K562 (cell line): Measurements from ENCODE around the gene TBC1D5. TPM values are rescaled to one million over a fixed set of nuclear protein-coding genes. Genes with fewer than 3 reads are reported as not detected.

Experiments used
- ATAC-seq: fragments of 200-7000 bp; cut with Tn5 transposase; 3 replicates; pipeline ENCODE4 v1.9.1; 2020; ENCODE audit warnings: moderate library complexity
- BruUV-seq: library from RNA; stranded (reverse); fragments of 400-500 nt; replicated peaks from 2 replicates; lab custom pipeline; 2021; lab: Mats Ljungman, UMichigan
- CTCF ChIA-PET: fragments of 300-600 bp; formaldehyde crosslinking; extraction: SDS; loops from one replicate; lab custom pipeline; 2021; ENCODE audit warnings: low intra/inter-chr PET ratio; lab: Yijun Ruan, JAX
- POLR2A ChIA-PET: fragments of 300-600, 350-650 bp; sonication (Branson Sonifier 250); formaldehyde crosslinking; extraction: SDS; loops from one replicate; lab custom pipeline; 2021; ENCODE audit warnings: antibody characterized with exemption, inconsistent platforms; lab: Yijun Ruan, JAX
- DNase-seq, 4 experiments: peaks; one replicate each; pipeline versions ENCODE4 v3.0.0 to v3.0.0-alpha.2; 2011 to 2018; ENCODE audit warnings: low spot score in 3 of 4, mixed read lengths in 3 of 4; ENCODE audit errors: extremely low read depth in 1 of 4
- FAIRE-seq: peaks from 2 replicates; lab custom pipeline; 2011; peaks lifted over from hg19 to GRCh38; lab: Jason Lieb, UNC
- H2AFZ ChIP-seq: 2 replicates; pipeline ENCODE4 v1.6.0; 2011; ENCODE audit warnings: low read depth, low read length, control low read depth, inconsistent platforms
- H3K27ac ChIP-seq: fragments of 200-600 bp; 3 replicates; pipeline ENCODE4 v1.8.0; 2011; ENCODE audit warnings: low read depth, mild to moderate bottlenecking, control low read depth, inconsistent platforms, low read length, moderate library complexity, mixed read lengths; ENCODE audit errors: extremely low read depth
- H3K27me3 ChIP-seq, 2 experiments: fragments of 300-600 bp in 1 of 2; 2 replicates in 1 of 2; 3 replicates in 1 of 2; pipeline versions ENCODE4 v1.6.0 to v1.8.0; 2011; ENCODE audit warnings: inconsistent platforms in 2 of 2, low read length in 2 of 2, mild to moderate bottlenecking in 1 of 2, mixed read lengths in 1 of 2, moderate library complexity in 1 of 2; ENCODE audit not compliant: control insufficient read depth in 2 of 2, insufficient read depth in 2 of 2
- H3K36me3 ChIP-seq: fragments of 300-600 bp; 3 replicates; pipeline ENCODE4 v1.8.0; 2011; ENCODE audit warnings: mild to moderate bottlenecking, low read length, inconsistent platforms; ENCODE audit not compliant: control insufficient read depth, insufficient read depth
- H3K4me1 ChIP-seq, 2 experiments: fragments of 200-600 bp in 1 of 2; replicated peaks in 1 of 2; 2 replicates in 1 of 2; 3 replicates in 1 of 2; pipeline versions ENCODE4 v1.5.1 to v1.8.0; 2011; ENCODE audit warnings: inconsistent platforms in 2 of 2, low read length in 2 of 2, mild to moderate bottlenecking in 1 of 2, mixed read lengths in 1 of 2, moderate library complexity in 1 of 2; ENCODE audit not compliant: control insufficient read depth in 2 of 2, insufficient read depth in 2 of 2
- H3K4me2 ChIP-seq: 2 replicates; pipeline ENCODE4 v1.6.1; 2011; ENCODE audit warnings: low read length, control low read depth, inconsistent platforms, mixed read lengths; ENCODE audit not compliant: insufficient read depth
- H3K4me3 ChIP-seq: fragments of 200-600 bp; sonication (generic), shearing (Covaris generic); 2 replicates; pipeline ENCODE4 v1.5.1; 2016; ENCODE audit warnings: control low read depth, inconsistent platforms
- H3K79me2 ChIP-seq: fragments of 200-600 bp; 3 replicates; pipeline ENCODE4 v1.8.0; 2011; ENCODE audit warnings: low read length, inconsistent platforms; ENCODE audit not compliant: control insufficient read depth, insufficient read depth
- H3K9ac ChIP-seq, 2 experiments: 2 replicates each; pipeline versions ENCODE4 v1.6.0 to v1.6.1; 2011; ENCODE audit warnings: low read depth in 2 of 2, low read length in 2 of 2, control low read depth in 1 of 2, inconsistent platforms in 1 of 2, mild to moderate bottlenecking in 1 of 2, mixed read lengths in 1 of 2; ENCODE audit not compliant: insufficient read depth in 1 of 2
- H3K9me1 ChIP-seq: one replicate; pipeline ENCODE4 v1.6.0; 2011; ENCODE audit warnings: inconsistent platforms, mild to moderate bottlenecking, low read length, moderate library complexity; ENCODE audit not compliant: control insufficient read depth, insufficient read depth
- H3K9me3 ChIP-seq: replicated peaks from 2 replicates; pipeline ENCODE4 v1.5.1; 2011; ENCODE audit warnings: low read depth, low read length, inconsistent platforms; ENCODE audit not compliant: control insufficient read depth, insufficient read depth
- H4K20me1 ChIP-seq: replicated peaks from 2 replicates; pipeline ENCODE4 v1.6.1; 2011; ENCODE audit warnings: low read length, inconsistent platforms, mixed read lengths; ENCODE audit not compliant: control insufficient read depth, insufficient read depth
- ATF6 ChIP-seq: sonication (generic); formaldehyde crosslinking; IDR thresholded peaks from 2 replicates; pipeline ENCODE4 v1.4.0; 2020; ENCODE audit warnings: mild to moderate bottlenecking, missing genetic modification reagents
- BCL6 ChIP-seq: fragments of 250-450 bp; sonication (Bioruptor Pico); IDR thresholded peaks from 2 replicates; pipeline ENCODE4 v1.4.0; 2020
- BMI1 ChIP-seq: fragments of 150-350 bp; IDR thresholded peaks from 2 replicates; pipeline ENCODE4 v1.6.1; 2014; ENCODE audit warnings: low read length
- CBX1 ChIP-seq: sonication (generic); IDR thresholded peaks from 2 replicates; pipeline ENCODE4 v1.6.1; 2016; ENCODE audit warnings: antibody characterized with exemption, low read depth, mild to moderate bottlenecking
- CREM ChIP-seq: IDR thresholded peaks from 2 replicates; pipeline ENCODE4 v1.6.1; 2014; ENCODE audit warnings: antibody characterized with exemption, low read depth
- DIDO1 ChIP-seq: fragments of 450-650 bp; IDR thresholded peaks from 2 replicates; pipeline ENCODE4 v1.6.1; 2016; ENCODE audit warnings: low read depth, missing biosample characterization, missing genetic modification characterization
- DLX4 ChIP-seq: fragments of 250-450 bp; sonication (Bioruptor Pico); IDR thresholded peaks from 2 replicates; pipeline ENCODE4 v1.6.1; 2021; ENCODE audit warnings: mild to moderate bottlenecking
- ETV1 ChIP-seq: fragments of 450-650 bp; conservative IDR thresholded peaks from 2 replicates; pipeline ENCODE4 v1.6.1; 2016; ENCODE audit warnings: missing genetic modification characterization, control low read depth, low read depth, missing compliant biosample characterization
- FOSL1 ChIP-seq: fragments of 200-800 bp; sonication (Bioruptor generic); conservative IDR thresholded peaks from 2 replicates; pipeline ENCODE4 v1.6.1; 2016; ENCODE audit warnings: missing genetic modification characterization, missing compliant biosample characterization
- HNRNPUL1 ChIP-seq: fragments of 200-400 bp; formaldehyde crosslinking; IDR thresholded peaks from 2 replicates; pipeline ENCODE4 v1.6.1; 2017; ENCODE audit warnings: low read length
- ILF3 ChIP-seq: fragments of 450-650 bp; IDR thresholded peaks from 2 replicates; pipeline ENCODE4 v1.6.1; 2018; ENCODE audit warnings: antibody characterized with exemption, mild to moderate bottlenecking, moderate library complexity, borderline replicate concordance
- MAFF ChIP-seq: IDR thresholded peaks from 2 replicates; pipeline ENCODE4 v1.6.1; 2012; ENCODE audit warnings: low read length, improper control_type of control experiment
- TCFL5 ChIP-seq: fragments of 250-450 bp; sonication (Bioruptor Pico); conservative IDR thresholded peaks from 2 replicates; pipeline ENCODE4 v1.6.1; 2021; ENCODE audit warnings: mild to moderate bottlenecking, moderate library complexity, matching md5 sums
- U2AF2 ChIP-seq: fragments of 200-400 bp; formaldehyde crosslinking; optimal IDR thresholded peaks from 2 replicates; pipeline ENCODE3; 2017; ENCODE audit warnings: low read depth, mild to moderate bottlenecking, low read length
- ZBTB43 ChIP-seq: sonication (generic); formaldehyde crosslinking; IDR thresholded peaks from 2 replicates; pipeline ENCODE4 v1.8.0; 2023; ENCODE audit warnings: mild to moderate bottlenecking, missing genetic modification reagents
- ZNF316 ChIP-seq: fragments of 450-650 bp; IDR thresholded peaks from 2 replicates; pipeline ENCODE4 v1.6.1; 2016
- ZNF354B ChIP-seq: fragments of 250-450 bp; sonication (Bioruptor Pico); IDR thresholded peaks from 2 replicates; pipeline ENCODE4 v1.4.0; 2020
- ZNF639 ChIP-seq, 2 experiments: fragments of 200-800 bp in 1 of 2; sonication (Bioruptor generic) in 1 of 2; sonication (generic) in 1 of 2; formaldehyde crosslinking in 1 of 2; IDR thresholded peaks in 1 of 2; conservative IDR thresholded peaks in 1 of 2; 2 replicates each; pipeline versions ENCODE4 v1.5.0 to v1.6.1; 2016 to 2020; ENCODE audit warnings: missing compliant biosample characterization in 1 of 2, missing genetic modification characterization in 1 of 2, missing genetic modification reagents in 1 of 2
- ZNF785 ChIP-seq: fragments of 250-450 bp; sonication (Bioruptor Pico); IDR thresholded peaks from 2 replicates; pipeline ENCODE4 v1.4.0; 2020; ENCODE audit warnings: mild to moderate bottlenecking
- WGBS: fragments of 100-300 bp; shearing (Covaris generic); methylation state at CpG from one replicate; pipeline ENCODE4 v1.1.6; 2016; ENCODE audit warnings: low coverage, mixed read lengths; ENCODE audit not compliant: insufficient coverage; ENCODE audit errors: missing lambda C conversion rate; 5-methylcytosine and 5-hydroxymethylcytosine counted together
- in situ Hi-C: fragments of 300-500 bp; cut with MboI; formaldehyde crosslinking; loops from 4 replicates; pipeline ENCODE4 v1.15.0; 2018; ENCODE audit warnings: inconsistent platforms, mixed read lengths
- intact Hi-C: fragments of 100-400 bp; cut with micrococcal nuclease; formaldehyde crosslinking; loops from 2 replicates; pipeline ENCODE4 v1.14.2; 2022
- polyA plus RNA-seq, 8 experiments: library from polyadenylated mRNA; depleted of rRNA in 4 of 8; stranded (reverse) in 5 of 8; unstranded in 3 of 8; fragments of >200 nt; fragmentation: Nextera tagmentation in 2 of 8; fragmentation: Illumina TruSeq in 1 of 8; extraction: Ambion mirVana in 2 of 8; extraction: Trizol in 1 of 8; gene quantifications; 2 replicates each; pipeline versions ENCODE4 v1.2.1 to v1.2.3, GENCODE V29; 2011 to 2014; ENCODE audit warnings: inconsistent platforms in 1 of 8, missing spikeins in 1 of 8
- total RNA-seq, 7 experiments: library from RNA; depleted of rRNA in 6 of 7; stranded (reverse); fragments of >200 nt in 6 of 7; fragmentation: Illumina TruSeq in 2 of 7; extraction: Trizol in 2 of 7; gene quantifications; 2 replicates each; pipeline versions ENCODE4 v1.2.1 to v1.2.3, GENCODE V29; 2011 to 2021; ENCODE audit warnings: low replicate concordance in 1 of 7

TBC1D5 gene
- total and polyA plus RNA-seq, 9 of the 15 experiments (the other 6 are each of a cell fraction or from before 2014, with no cell fraction given) = 2.9 to 38.1 (median 25.6) TPM

GRCh38 chr3:17201538-17201937 is 540.9 kb downstream of the TBC1D5 start:
- POLR2A ChIA-PET = no interaction called here
- intact Hi-C loops = no loop called here

More at GRCh38 chr3:17201538-17201937, 540.9 kb downstream of the TBC1D5 start:
- no peaks in the 10 kb centered on the region for H3K27me3 ChIP-seq
- H3K4me2 ChIP-seq = no peak overlapping the region
- DNase-seq (no peak), FAIRE-seq (no peak), ATAC-seq (no peak)
- 24% methylated on average over 2 of the region's 2 CpGs for WGBS
- H3K4me1 ChIP-seq = no peaks in the 10 kb centered on the region
- no peak overlapping the region for H3K9ac ChIP-seq
- CTCF ChIA-PET = no interaction called here
- no peak overlapping the region for H3K27ac ChIP-seq
- H3K9me1 ChIP-seq = no peaks in the 10 kb centered on the region
- BruUV-seq = no TSS peak
- H3K9me3 ChIP-seq = no peaks in the 10 kb centered on the region
- no peaks in the 10 kb centered on the region for H4K20me1 ChIP-seq
- H2AFZ ChIP-seq = no peak overlapping the region
- TF ChIP-seq BMI1 (no peak), BCL6 (CRISPR knock-in tag) (no peak), ZBTB43 (CRISPR knock-in tag) (no peak), TCFL5 (CRISPR knock-in tag) (no peak), ZNF316 (no peak), FOSL1 (tag) (no peak), ATF6 (CRISPR knock-in tag) (no peak), DLX4 (CRISPR knock-in tag) (no peak), HNRNPUL1 (no peak), ZNF354B (CRISPR knock-in tag) (no peak), ETV1 (no peak), DIDO1 (tag) (no peak), CREM (no peak), ZNF639 (CRISPR knock-in tag; conservative IDR thresholded peaks at IDR 0.05 in 1 of 2, IDR thresholded peaks at IDR 0.05 in 1 of 2) (no peak), ILF3 (no peak), CBX1 (no peak), U2AF2 (no peak), ZNF785 (CRISPR knock-in tag) (no peak), MAFF (no peak)
- no peaks in the 10 kb centered on the region for H3K36me3 ChIP-seq
- H3K4me3 ChIP-seq = no peak overlapping the region
- in situ Hi-C loops = no loop called here
- no peaks in the 10 kb centered on the region for H3K79me2 ChIP-seq
